Neural progenitor cell (in vitro differentiated cells): ENCODE measurements around the gene PSKH1. TPM values are rescaled to one million over a fixed set of nuclear protein-coding genes. Genes with fewer than 3 reads are reported as not detected.
"Not testable (repeated sequence)": the region's sequence is repeated elsewhere in the genome, so short reads cannot be mapped to it uniquely, and the experiment has no call there.

Source experiments
- DNase-seq: peaks from one replicate; pipeline ENCODE4 v3.0.0-alpha.2; 2016; ENCODE audit warnings: low spot score
- H2AFZ ChIP-seq: fragments of 200-600 bp; sonication (generic); replicated peaks from 2 replicates; pipeline ENCODE4 v1.6.1; 2016; ENCODE audit warnings: antibody characterized with exemption
- H3F3A ChIP-seq: fragments of 200-600 bp; sonication (generic); 2 replicates; pipeline ENCODE4 v1.6.1; 2016; ENCODE audit warnings: antibody characterized with exemption, low read depth
- H3K27ac ChIP-seq: fragments of 200-600 bp; sonication (generic); 2 replicates; pipeline ENCODE4 v1.5.1; 2016; ENCODE audit warnings: mild to moderate bottlenecking
- H3K27me3 ChIP-seq: fragments of 200-600 bp; sonication (generic); 2 replicates; pipeline ENCODE4 v1.6.1; 2016; ENCODE audit warnings: mild to moderate bottlenecking, moderate library complexity
- H3K36me3 ChIP-seq: fragments of 200-600 bp; sonication (generic); 2 replicates; pipeline ENCODE4 v1.5.1; 2016
- H3K4me1 ChIP-seq: fragments of 200-600 bp; sonication (generic); 2 replicates; pipeline ENCODE4 v1.6.1; 2016; ENCODE audit warnings: mixed run types
- H3K4me2 ChIP-seq: fragments of 200-600 bp; sonication (generic); 2 replicates; pipeline ENCODE4 v1.6.1; 2016
- H3K4me3 ChIP-seq: fragments of 200-600 bp; sonication (generic); 2 replicates; pipeline ENCODE4 v1.5.1; 2016
- H3K79me2 ChIP-seq: fragments of 200-600 bp; sonication (generic); 2 replicates; pipeline ENCODE4 v1.6.1; 2016; ENCODE audit warnings: low read depth
- H3K9ac ChIP-seq: fragments of 200-600 bp; sonication (generic); 2 replicates; pipeline ENCODE4 v1.6.1; 2016
- H3K9me3 ChIP-seq: fragments of 200-600 bp; sonication (generic); 2 replicates; pipeline ENCODE4 v1.5.1; 2016; ENCODE audit warnings: low read depth
- H4K20me1 ChIP-seq: fragments of 200-600 bp; sonication (generic); 2 replicates; pipeline ENCODE4 v1.6.1; 2016; ENCODE audit warnings: low read depth
- H3K27ac Mint-ChIP-seq: 3 replicates; pipeline ENCODE4 v1.8.0; 2021; ENCODE audit warnings: mixed read lengths
- H3K27me3 Mint-ChIP-seq: 2 replicates; pipeline ENCODE4 v1.8.0; 2022; ENCODE audit warnings: low read depth, mild to moderate bottlenecking, inconsistent platforms, moderate library complexity, mixed read lengths; ENCODE audit not compliant: insufficient read depth
- H3K36me3 Mint-ChIP-seq: 3 replicates; pipeline ENCODE4 v1.8.0; 2021; ENCODE audit warnings: mixed read lengths
- H3K4me1 Mint-ChIP-seq: 3 replicates; pipeline ENCODE4 v1.8.0; 2021; ENCODE audit warnings: mixed read lengths
- H3K4me3 Mint-ChIP-seq: 3 replicates; pipeline ENCODE4 v1.8.0; 2021; ENCODE audit warnings: mild to moderate bottlenecking, moderate library complexity, mixed read lengths
- H3K9me3 Mint-ChIP-seq: 3 replicates; pipeline ENCODE4 v1.8.0; 2020; ENCODE audit warnings: mixed read lengths
- EZH2 ChIP-seq: fragments of 200-600 bp; sonication (generic); IDR thresholded peaks from 2 replicates; pipeline ENCODE4 v1.6.1; 2017; ENCODE audit warnings: antibody characterized with exemption, mild to moderate bottlenecking, moderate library complexity
- EZH2phosphoT487 ChIP-seq: fragments of 200-600 bp; sonication (generic); IDR thresholded peaks from 2 replicates; pipeline ENCODE4 v1.6.1; 2017; ENCODE audit warnings: antibody characterized with exemption
- total RNA-seq: library from RNA; depleted of rRNA; stranded (reverse); fragments of >200 nt; gene quantifications from 2 replicates; pipeline ENCODE4 v1.2.3, GENCODE V29; 2015; ENCODE audit warnings: low replicate concordance
- TF ChIP-seq, protein P1 (sequence below): fragments of 200-600 bp; sonication (generic); IDR thresholded peaks from 2 replicates; pipeline ENCODE4 v1.5.1; 2017; ENCODE audit warnings: antibody characterized with exemption, mild to moderate bottlenecking

PSKH1 gene
- total RNA-seq, 1 donor from 2014 or later: 13.1 TPM

DNA sequence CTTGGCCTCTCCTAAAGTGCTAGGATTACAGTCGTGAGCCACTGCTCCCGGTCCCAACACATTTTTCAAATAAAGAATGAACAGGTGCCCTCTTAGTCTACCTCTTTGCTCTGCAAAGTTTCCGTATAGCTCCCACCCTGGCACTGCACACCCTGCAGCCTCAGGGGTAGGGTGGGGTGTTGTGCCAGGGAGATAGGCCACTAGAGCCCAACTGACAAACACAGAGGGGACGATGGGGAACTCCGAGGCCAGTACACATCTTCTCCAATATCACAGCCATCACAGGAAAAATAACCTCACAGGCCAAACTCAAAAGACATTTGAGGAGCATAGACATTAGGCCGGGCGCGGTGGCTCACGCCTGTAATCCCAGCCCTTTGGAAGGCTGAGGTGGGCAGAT is 78.1 kb downstream of the PSKH1 start:
- peaks cover 5% of the 10 kb centered on the region for H4K20me1 ChIP-seq
- no peak overlapping the region for H2AFZ ChIP-seq
- H3K4me1 Mint-ChIP-seq: peaks cover 16% of the 10 kb centered on the region
- H3K79me2 ChIP-seq: no peaks in the 10 kb centered on the region
- no peaks in the 10 kb centered on the region for H3K36me3 ChIP-seq
- H3K27ac Mint-ChIP-seq: no peak overlapping the region
- no peaks in the 10 kb centered on the region for H3K9me3 ChIP-seq
- peaks cover 28% of the 10 kb centered on the region for H3K27me3 Mint-ChIP-seq
- no peak overlapping the region for H3K4me3 ChIP-seq
- H3K9ac ChIP-seq: no peak overlapping the region
- H3K36me3 Mint-ChIP-seq: no peaks in the 10 kb centered on the region
- peaks cover 9% of the 10 kb centered on the region for H3K4me1 ChIP-seq
- H3K9me3 Mint-ChIP-seq: no peaks in the 10 kb centered on the region
- peak overlapping the region; percentile 10 for H3K4me3 Mint-ChIP-seq
- H3F3A ChIP-seq: peaks cover 24% of the 10 kb centered on the region
- no peak for DNase-seq
- peaks cover 20% of the 10 kb centered on the region for H3K27me3 ChIP-seq
- no peak overlapping the region for H3K27ac ChIP-seq
- H3K4me2 ChIP-seq: no peak overlapping the region
- TF ChIP-seq EZH2 (no peak), EZH2phosphoT487 (no peak)
- TF ChIP-seq, protein P1, sequence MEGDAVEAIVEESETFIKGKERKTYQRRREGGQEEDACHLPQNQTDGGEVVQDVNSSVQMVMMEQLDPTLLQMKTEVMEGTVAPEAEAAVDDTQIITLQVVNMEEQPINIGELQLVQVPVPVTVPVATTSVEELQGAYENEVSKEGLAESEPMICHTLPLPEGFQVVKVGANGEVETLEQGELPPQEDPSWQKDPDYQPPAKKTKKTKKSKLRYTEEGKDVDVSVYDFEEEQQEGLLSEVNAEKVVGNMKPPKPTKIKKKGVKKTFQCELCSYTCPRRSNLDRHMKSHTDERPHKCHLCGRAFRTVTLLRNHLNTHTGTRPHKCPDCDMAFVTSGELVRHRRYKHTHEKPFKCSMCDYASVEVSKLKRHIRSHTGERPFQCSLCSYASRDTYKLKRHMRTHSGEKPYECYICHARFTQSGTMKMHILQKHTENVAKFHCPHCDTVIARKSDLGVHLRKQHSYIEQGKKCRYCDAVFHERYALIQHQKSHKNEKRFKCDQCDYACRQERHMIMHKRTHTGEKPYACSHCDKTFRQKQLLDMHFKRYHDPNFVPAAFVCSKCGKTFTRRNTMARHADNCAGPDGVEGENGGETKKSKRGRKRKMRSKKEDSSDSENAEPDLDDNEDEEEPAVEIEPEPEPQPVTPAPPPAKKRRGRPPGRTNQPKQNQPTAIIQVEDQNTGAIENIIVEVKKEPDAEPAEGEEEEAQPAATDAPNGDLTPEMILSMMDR: no peak

DNA sequence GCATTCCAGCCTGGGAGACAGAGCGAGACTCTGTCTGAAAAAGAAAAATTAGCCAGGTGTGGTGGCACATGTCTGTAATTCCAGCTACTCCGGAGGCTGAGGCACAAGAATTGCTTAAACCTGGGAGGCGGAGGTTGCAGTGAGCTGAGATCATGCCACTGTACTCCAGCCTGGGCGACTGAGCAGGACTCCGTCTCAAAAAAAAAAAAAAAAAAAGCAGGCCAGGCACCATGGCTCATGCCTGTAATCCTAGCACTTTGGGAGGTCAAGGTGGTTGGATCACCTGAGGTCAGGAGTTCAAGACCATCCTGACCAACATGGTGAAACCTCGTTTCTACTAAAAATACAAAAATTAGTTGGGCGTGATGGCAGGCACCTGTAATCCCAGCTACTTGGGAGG is 79.2 kb downstream of the PSKH1 start:
- not testable (repeated sequence) for H4K20me1 ChIP-seq, H3K79me2 ChIP-seq, H3K4me1 ChIP-seq, H3K4me3 ChIP-seq, H3K36me3 ChIP-seq, H3K9me3 ChIP-seq, H3K27ac ChIP-seq, H3K9ac ChIP-seq, H3K4me2 ChIP-seq, H3K4me3 Mint-ChIP-seq, H3K27ac Mint-ChIP-seq, DNase-seq, H3K36me3 Mint-ChIP-seq, H3K9me3 Mint-ChIP-seq, H2AFZ ChIP-seq
- peaks cover 18% of the 10 kb centered on the region for H3K27me3 ChIP-seq
- Mint-ChIP-seq H3K4me1 (peaks cover 12% of the 10 kb centered on the region), H3K27me3 (peaks cover 25% of the 10 kb centered on the region)
- H3F3A ChIP-seq: peaks cover 19% of the 10 kb centered on the region

DNA sequence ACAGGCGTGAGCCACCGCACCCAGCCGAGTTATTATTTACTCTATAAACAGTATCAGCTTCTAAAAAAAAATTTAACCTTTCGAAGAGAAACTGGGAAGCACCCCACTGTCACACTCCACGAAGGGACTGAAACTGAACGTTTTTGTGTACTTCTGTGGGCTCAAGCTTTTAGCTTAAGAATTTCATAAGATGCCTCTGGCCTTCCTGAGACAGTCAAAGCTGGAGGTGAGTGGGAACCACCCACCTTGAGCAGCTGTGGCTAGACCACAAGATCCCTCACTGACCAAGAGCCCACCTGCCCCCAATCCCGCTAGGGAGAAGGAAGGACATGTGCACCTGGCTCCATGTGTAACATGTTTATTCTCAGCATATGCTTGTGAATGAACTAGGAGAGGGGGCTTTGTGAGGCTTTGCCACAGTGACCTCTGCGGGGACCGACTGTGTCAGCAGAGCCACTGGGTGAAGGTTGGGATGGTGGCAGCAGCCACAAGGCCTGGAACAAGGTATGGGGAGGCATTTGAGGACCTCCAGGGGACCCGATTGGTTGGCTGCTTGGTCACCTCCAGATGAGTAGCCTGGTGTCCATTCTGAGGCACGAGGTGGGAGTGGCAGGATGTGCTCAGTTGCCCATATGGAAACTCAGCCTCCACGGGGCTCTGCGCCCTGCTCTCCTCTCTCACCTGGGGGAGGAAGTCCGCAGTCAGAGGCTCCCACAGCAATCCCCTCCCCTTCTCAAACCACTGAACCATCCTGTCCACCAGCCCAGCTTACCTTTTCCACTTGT is 82.5 kb downstream of the PSKH1 start:
- H2AFZ ChIP-seq: no peak overlapping the region
- TF ChIP-seq, protein P1: no peak
- TF ChIP-seq EZH2: no peak
- TF ChIP-seq EZH2phosphoT487: no peak
- no peak overlapping the region for H3K27ac Mint-ChIP-seq

DNA sequence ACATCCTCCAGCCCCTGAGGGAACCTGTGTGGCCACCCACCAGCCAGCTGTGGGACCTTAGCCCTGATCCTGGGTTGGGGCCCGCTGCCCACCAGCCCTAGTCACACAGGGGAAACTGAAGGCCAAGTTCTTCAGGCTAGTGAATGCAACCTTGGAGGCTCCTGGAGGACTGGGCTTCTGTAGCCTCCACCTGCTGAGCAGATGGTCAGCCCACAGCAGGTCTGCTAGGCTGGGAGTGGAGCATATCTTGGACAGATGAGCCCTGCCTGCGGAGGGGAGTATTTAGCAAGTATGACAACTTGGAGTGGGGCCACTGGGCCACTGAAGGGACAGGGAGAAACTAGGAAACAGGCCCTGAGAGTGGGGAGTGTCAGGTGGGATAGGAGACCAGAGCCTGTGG is 83.2 kb downstream of the PSKH1 start:
- Histone ChIP-seq H3K9ac (no peak overlapping the region), H3K36me3 (no peaks in the 10 kb centered on the region), H3K4me2 (no peak overlapping the region), H3K27ac (no peak overlapping the region), H3F3A (no peaks in the 10 kb centered on the region), H3K79me2 (no peaks in the 10 kb centered on the region), H3K4me1 (no peaks in the 10 kb centered on the region), H3K4me3 (no peak overlapping the region), H3K27me3 (no peaks in the 10 kb centered on the region), H3K9me3 (no peaks in the 10 kb centered on the region), H2AFZ (no peak overlapping the region), H4K20me1 (no peaks in the 10 kb centered on the region)
- Mint-ChIP-seq H3K27me3 (peaks cover 14% of the 10 kb centered on the region), H3K4me1 (no peaks in the 10 kb centered on the region), H3K4me3 (peak overlapping the region; percentile 30), H3K9me3 (no peaks in the 10 kb centered on the region), H3K36me3 (no peaks in the 10 kb centered on the region), H3K27ac (peak overlapping the region; percentile 76)
- TF ChIP-seq EZH2phosphoT487 (no peak), EZH2 (no peak)
- TF ChIP-seq, protein P1: no peak
- no peak for DNase-seq

More for the DNA sequence above, 82.5 kb downstream of the PSKH1 start:
- Mint-ChIP-seq H3K36me3 (no peaks in the 10 kb centered on the region), H3K4me3 (peak overlapping the region; percentile 30), H3K9me3 (no peaks in the 10 kb centered on the region), H3K4me1 (no peaks in the 10 kb centered on the region), H3K27me3 (peaks cover 14% of the 10 kb centered on the region)
- Histone ChIP-seq H3K9ac (no peak overlapping the region), H3K36me3 (no peaks in the 10 kb centered on the region), H3K4me3 (no peak overlapping the region), H3K4me2 (no peak overlapping the region), H4K20me1 (no peaks in the 10 kb centered on the region), H3K79me2 (no peaks in the 10 kb centered on the region), H3K27ac (no peak overlapping the region), H3K9me3 (no peaks in the 10 kb centered on the region), H3K27me3 (no peaks in the 10 kb centered on the region), H3F3A (no peaks in the 10 kb centered on the region), H3K4me1 (no peaks in the 10 kb centered on the region)
- DNase-seq: no peak
